LNCAP (cell line): ENCODE measurements around the gene STOML2.

Experiments
- TF ChIP-seq, protein P1 (sequence below): fragments of 450-650 bp; IDR thresholded peaks from 2 replicates; pipeline ENCODE4 v1.5.1; 2017; ENCODE audit warnings: mild to moderate bottlenecking

STOML2 gene

DNA sequence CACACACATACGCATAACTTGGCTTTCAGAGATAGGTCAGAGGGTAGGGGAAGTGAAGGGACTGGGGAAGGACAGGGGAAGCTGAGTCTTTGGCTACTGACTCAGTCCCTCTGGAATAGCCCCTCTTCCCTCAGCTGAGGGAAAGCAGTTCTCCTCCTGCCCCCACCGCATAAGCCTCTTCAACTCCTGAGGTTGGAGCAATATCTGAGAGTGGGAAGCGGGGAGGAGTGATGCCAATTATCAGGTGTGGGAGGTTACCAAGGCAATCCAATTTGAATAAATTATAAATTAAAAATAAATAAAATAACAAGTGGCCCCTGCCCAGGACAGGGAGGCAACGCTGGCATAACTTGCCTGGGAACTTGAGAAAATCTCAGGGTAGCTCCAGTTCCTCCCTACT lies 1.7 kb upstream of the STOML2 start:
- TF ChIP-seq, protein P1, sequence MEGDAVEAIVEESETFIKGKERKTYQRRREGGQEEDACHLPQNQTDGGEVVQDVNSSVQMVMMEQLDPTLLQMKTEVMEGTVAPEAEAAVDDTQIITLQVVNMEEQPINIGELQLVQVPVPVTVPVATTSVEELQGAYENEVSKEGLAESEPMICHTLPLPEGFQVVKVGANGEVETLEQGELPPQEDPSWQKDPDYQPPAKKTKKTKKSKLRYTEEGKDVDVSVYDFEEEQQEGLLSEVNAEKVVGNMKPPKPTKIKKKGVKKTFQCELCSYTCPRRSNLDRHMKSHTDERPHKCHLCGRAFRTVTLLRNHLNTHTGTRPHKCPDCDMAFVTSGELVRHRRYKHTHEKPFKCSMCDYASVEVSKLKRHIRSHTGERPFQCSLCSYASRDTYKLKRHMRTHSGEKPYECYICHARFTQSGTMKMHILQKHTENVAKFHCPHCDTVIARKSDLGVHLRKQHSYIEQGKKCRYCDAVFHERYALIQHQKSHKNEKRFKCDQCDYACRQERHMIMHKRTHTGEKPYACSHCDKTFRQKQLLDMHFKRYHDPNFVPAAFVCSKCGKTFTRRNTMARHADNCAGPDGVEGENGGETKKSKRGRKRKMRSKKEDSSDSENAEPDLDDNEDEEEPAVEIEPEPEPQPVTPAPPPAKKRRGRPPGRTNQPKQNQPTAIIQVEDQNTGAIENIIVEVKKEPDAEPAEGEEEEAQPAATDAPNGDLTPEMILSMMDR, result no peak

DNA sequence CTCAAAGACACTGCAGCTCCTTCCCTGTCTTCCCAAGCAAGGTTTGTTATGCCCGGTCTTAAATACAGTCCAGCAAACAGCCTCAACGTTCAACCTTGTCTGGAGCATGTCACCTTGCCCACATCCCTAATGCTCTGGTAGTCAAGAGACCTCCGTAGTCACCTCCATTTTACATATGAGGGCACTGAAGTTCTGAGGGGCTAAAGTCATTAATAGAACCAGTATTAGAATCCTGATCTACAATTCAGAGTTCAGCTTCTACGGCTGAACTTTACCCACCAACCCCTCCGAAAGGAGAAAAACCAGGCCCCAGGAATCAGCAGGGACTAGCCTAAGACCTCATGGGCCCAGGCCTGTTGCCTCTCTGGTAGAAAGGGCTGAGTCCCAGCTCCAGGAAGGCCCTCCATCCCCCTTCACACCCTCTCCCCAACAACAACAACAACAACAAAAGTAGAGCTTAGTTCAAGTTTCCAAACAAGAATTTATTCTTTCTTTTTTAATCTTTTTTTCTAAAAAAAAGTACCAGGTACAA lies 795 bp upstream of the STOML2 start:
- TF ChIP-seq, protein P1, result no peak

DNA sequence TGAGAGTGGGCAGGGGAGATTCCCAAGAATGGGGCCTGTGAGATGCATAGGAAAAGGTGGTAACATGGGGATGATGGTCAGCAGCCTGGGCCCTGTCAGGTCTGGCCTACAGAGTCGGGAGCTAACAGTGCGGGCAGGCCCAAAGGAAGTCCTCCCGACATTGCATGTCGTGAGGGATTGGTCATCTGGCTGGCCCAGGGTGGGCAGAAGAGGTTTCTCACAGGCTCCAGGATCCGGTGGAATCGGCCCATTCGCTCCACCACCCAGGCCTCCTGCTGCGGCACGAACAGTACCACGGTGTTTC lies 514 bp downstream of the STOML2 start:
- TF ChIP-seq, protein P1, result no peak

DNA sequence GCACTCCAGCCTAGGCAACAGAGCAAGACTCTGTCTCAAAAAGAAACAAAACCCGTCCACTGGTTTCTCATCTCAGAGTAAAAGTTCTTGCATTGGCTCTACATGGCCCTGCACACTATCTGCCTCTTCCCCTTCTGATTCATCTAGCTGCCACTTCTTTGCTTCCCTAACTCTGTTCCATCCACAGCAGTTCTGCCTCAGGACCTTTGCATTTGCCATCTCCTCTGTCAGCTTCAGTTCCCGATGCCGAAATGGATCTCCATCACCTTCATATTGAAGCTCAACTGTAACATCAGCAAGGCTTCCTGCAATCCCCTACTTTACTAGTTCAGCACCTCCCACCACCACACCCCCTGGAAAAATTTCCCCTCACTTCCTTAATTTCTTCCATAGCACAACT lies 5.4 kb downstream of the STOML2 start:
- TF ChIP-seq, protein P1, result no peak

DNA sequence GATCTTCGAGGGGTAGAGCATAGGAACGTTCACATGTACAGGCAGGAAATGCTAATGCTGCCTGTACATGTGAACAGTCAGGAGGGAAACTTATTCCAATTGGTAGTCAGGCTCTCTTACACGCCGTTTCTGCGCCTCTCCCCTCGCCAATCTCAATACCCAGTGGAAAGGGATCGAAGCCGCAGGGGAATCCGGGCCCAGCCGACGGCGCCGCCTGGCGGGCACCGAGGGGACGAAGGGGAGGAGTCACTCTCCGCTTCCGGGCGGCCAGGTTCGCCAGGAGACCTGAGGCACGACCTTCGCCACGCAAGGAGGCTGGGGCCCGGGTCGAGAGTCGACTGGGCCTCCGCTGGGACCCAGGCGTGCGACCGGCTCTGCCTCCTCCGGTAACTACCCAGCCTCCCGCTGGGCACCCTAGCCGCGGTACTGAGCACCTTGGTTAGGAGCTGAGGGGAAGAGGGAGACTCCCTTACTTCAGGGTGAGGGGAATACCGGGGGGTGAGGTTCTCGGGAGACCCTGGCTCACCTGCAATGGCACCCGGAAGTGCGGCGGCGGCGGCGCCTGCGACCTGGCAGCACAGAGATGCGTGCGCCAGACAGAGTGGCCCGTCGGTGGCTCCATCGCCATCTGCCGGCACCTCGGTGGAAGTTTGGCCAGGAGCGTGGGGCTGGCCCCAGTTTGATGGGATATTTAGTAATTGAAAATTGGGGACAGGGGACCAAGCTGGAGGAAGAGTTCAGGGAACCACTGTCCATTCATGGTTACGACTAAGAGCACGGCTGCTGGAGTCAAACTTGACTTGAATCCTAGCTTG lies 6.7 kb downstream of the STOML2 start, which contains the start of gene PIGO:
PIGO (minus strand) TSS at position 557 of the 815 bp plus-strand sequence. CDS start 1,026 bp downstream, outside the sequence.
- TF ChIP-seq, protein P1, result peak; percentile 77

DNA sequence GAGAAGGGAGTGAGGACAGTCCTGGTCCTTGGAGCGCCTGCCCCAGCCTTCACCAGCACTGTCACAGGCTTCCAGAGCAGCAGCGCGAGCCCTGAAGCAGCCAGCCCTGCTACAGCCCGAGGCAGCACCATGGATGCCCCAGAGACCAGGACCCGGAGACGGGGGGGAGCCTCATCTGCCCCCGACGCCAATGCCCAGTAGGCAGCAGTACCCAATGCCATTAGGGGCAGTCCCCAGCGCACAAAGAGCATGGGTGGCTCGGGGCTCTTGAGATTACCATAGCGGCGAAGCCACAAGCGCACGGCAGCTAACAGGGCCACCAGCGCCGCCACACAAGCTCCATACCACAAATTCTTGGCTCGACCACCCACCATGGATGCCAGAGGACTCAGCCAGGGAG lies 11.4 kb downstream of the STOML2 start:
- TF ChIP-seq, protein P1, result no peak

DNA sequence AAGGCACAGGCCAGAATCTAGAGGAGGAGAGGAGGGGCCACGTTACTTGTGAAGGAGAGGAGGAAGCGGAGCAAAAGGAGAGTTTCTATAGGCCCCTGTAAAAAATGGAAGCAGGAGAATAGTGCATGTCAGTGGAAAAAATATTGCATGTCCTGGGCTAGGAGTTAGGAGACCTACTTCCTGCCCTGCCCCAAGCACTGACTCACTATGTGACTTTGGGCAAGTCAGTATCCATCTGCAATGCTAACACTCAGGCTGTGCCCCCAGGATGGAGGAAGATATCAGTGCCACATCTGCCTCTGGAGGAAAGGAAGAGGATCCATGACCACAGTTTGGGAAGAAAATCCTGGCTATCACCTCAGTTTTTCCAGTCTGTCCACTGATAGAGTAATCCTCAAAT lies 13.5 kb downstream of the STOML2 start:
- TF ChIP-seq, protein P1, result no peak
